Nephron progenitor cell (in vitro differentiated cells): ENCODE results near the gene MAN1B1.
"Not testable (repeated sequence)": the region's sequence is repeated elsewhere in the genome, so short reads cannot be mapped to it uniquely, and the experiment has no call there.

Experiments used
- DNase-seq: peaks from one replicate; pipeline ENCODE4 v3.0.0; 2021
- H3K27ac Mint-ChIP-seq: 2 replicates; pipeline ENCODE4 v1.8.0; 2021; ENCODE audit warnings: mild to moderate bottlenecking, moderate library complexity, mixed read lengths
- H3K27me3 Mint-ChIP-seq: 2 replicates; pipeline ENCODE4 v1.8.0; 2021; ENCODE audit warnings: mild to moderate bottlenecking, low read depth, mixed read lengths; ENCODE audit not compliant: poor library complexity
- H3K36me3 Mint-ChIP-seq: 2 replicates; pipeline ENCODE4 v1.8.0; 2021; ENCODE audit warnings: low read depth, mixed read lengths
- H3K4me1 Mint-ChIP-seq: 2 replicates; pipeline ENCODE4 v1.8.0; 2021; ENCODE audit warnings: mixed read lengths
- H3K4me3 Mint-ChIP-seq: 2 replicates; pipeline ENCODE4 v1.8.0; 2021; ENCODE audit warnings: mild to moderate bottlenecking, moderate library complexity, mixed read lengths
- H3K9me3 Mint-ChIP-seq: 2 replicates; pipeline ENCODE4 v1.8.0; 2021; ENCODE audit warnings: mild to moderate bottlenecking, moderate library complexity, mixed read lengths
- CTCF ChIP-seq: fragments of 200-600 bp; sonication (generic); IDR thresholded peaks from 2 replicates; pipeline ENCODE4 v1.5.0; 2021; ENCODE audit warnings: antibody characterized with exemption

The MAN1B1 gene

GRCh38 chr9:137129456-137130175 lies 42.8 kb downstream of the MAN1B1 start:
- peaks cover 47% of the 10 kb centered on the region for H3K27me3 Mint-ChIP-seq
- TF ChIP-seq CTCF = no peak
- H3K4me3 Mint-ChIP-seq = peak overlapping the region; percentile 89
- H3K4me1 Mint-ChIP-seq = peaks cover 24% of the 10 kb centered on the region
- H3K27ac Mint-ChIP-seq = no peak overlapping the region
- DNase-seq = peak; percentile 84
- no peaks in the 10 kb centered on the region for H3K36me3 Mint-ChIP-seq
- peaks cover 7% of the 10 kb centered on the region for H3K9me3 Mint-ChIP-seq

GRCh38 chr9:137130176-137130755 lies 43.5 kb downstream of the MAN1B1 start:
- Mint-ChIP-seq H3K4me3 (peak overlapping the region; percentile 84), H3K36me3 (no peaks in the 10 kb centered on the region), H3K4me1 (peaks cover 24% of the 10 kb centered on the region), H3K9me3 (peaks cover 7% of the 10 kb centered on the region), H3K27me3 (peaks cover 53% of the 10 kb centered on the region), H3K27ac (no peak overlapping the region)
- DNase-seq = no peak
- no peak for TF ChIP-seq CTCF

GRCh38 chr9:137134191-137134590 lies 47.4 kb downstream of the MAN1B1 start:
- Mint-ChIP-seq H3K4me3 (no peak overlapping the region), H3K9me3 (peaks cover 7% of the 10 kb centered on the region), H3K27me3 (peaks cover 88% of the 10 kb centered on the region), H3K4me1 (no peaks in the 10 kb centered on the region), H3K36me3 (no peaks in the 10 kb centered on the region), H3K27ac (no peak overlapping the region)
- no peak for TF ChIP-seq CTCF
- DNase-seq = no peak

- H3K4me1 Mint-ChIP-seq, H3K36me3 Mint-ChIP-seq, DNase-seq, H3K4me3 Mint-ChIP-seq, H3K27ac Mint-ChIP-seq, H3K9me3 Mint-ChIP-seq: not testable (repeated sequence)
- peaks cover 97% of the 10 kb centered on the region for H3K27me3 Mint-ChIP-seq
Observed at GRCh38 chr9:137135154-137135553, 48.4 kb downstream of the MAN1B1 start.

GRCh38 chr9:137136261-137136880 lies 49.6 kb downstream of the MAN1B1 start:
- Mint-ChIP-seq H3K9me3 (peaks cover 3% of the 10 kb centered on the region), H3K4me3 (no peak overlapping the region), H3K4me1 (no peaks in the 10 kb centered on the region), H3K27ac (no peak overlapping the region), H3K36me3 (no peaks in the 10 kb centered on the region), H3K27me3 (peaks cover 98% of the 10 kb centered on the region)
- TF ChIP-seq CTCF = no peak
- DNase-seq = no peak

- no peak overlapping the region for H3K4me3 Mint-ChIP-seq
- no peak overlapping the region for H3K27ac Mint-ChIP-seq
- peaks cover 98% of the 10 kb centered on the region for H3K27me3 Mint-ChIP-seq
- no peaks in the 10 kb centered on the region for H3K4me1 Mint-ChIP-seq
- peaks cover 3% of the 10 kb centered on the region for H3K9me3 Mint-ChIP-seq
- no peak for DNase-seq
- H3K36me3 Mint-ChIP-seq = no peaks in the 10 kb centered on the region
- TF ChIP-seq CTCF = no peak
Observed at GRCh38 chr9:137136881-137137607, 50.3 kb downstream of the MAN1B1 start.
